CD4-positive, alpha-beta T cell (primary cell): Measurements from ENCODE around the gene KLF8. TPM values are rescaled to one million over a fixed set of nuclear protein-coding genes. Genes with fewer than 3 reads are reported as not detected.

Experiments used
- ATAC-seq: fragments of 200-7000 bp; cut with Tn5 transposase; one replicate; pipeline ENCODE4 v1.10.0; 2022; ENCODE audit warnings: mild to moderate bottlenecking; ENCODE audit not compliant: poor library complexity
- CTCF ChIA-PET: fragments of 350-600 bp; sonication (Branson Sonifier 250); formaldehyde crosslinking; loops from one replicate; lab custom pipeline; 2021; ENCODE audit warnings: antibody characterized with exemption, inconsistent platforms; lab: Charles Lee
- POLR2A ChIA-PET: fragments of 350-600 bp; sonication (Branson Sonifier 250); formaldehyde crosslinking; loops from one replicate; lab custom pipeline; 2021; ENCODE audit warnings: antibody characterized with exemption, inconsistent platforms; lab: Charles Lee
- DNase-seq, 14 experiments: peaks; one replicate each; pipeline ENCODE4 v3.0.0-alpha.2; 2013 to 2020; ENCODE audit warnings: mixed read lengths in 2 of 14
- H3K27ac ChIP-seq, 2 donors: one replicate each; pipeline versions ENCODE4 v1.5.1 to v1.7.0; 2013; ENCODE audit warnings: low read length in 2 of 2, low read depth in 1 of 2, mild to moderate bottlenecking in 1 of 2
- H3K27me3 ChIP-seq, 2 experiments: 1 replicate in 1 of 2; 2 replicates in 1 of 2; pipeline versions ENCODE4 v1.6.1 to v1.7.0; 2013; ENCODE audit warnings: low read length in 2 of 2, control low read depth in 1 of 2, mild to moderate bottlenecking in 1 of 2, moderate library complexity in 1 of 2; ENCODE audit not compliant: insufficient read depth in 2 of 2, control insufficient read depth in 1 of 2
- H3K36me3 ChIP-seq: one replicate; pipeline ENCODE4 v1.6.1; 2013; ENCODE audit warnings: low read length, control low read depth; ENCODE audit not compliant: insufficient read depth
- H3K4me1 ChIP-seq: one replicate; pipeline ENCODE4 v1.6.1; 2013; ENCODE audit warnings: low read length, control low read depth; ENCODE audit not compliant: insufficient read depth
- H3K4me3 ChIP-seq: one replicate; pipeline ENCODE4 v1.5.1; 2013; ENCODE audit warnings: mild to moderate bottlenecking, low read length, moderate library complexity
- H3K9me3 ChIP-seq, 2 experiments: 1 replicate in 1 of 2; 2 replicates in 1 of 2; pipeline versions ENCODE4 v1.6.1 to v1.7.0; 2013; ENCODE audit warnings: low read length in 2 of 2, mild to moderate bottlenecking in 2 of 2, control low read depth in 1 of 2, moderate library complexity in 1 of 2; ENCODE audit not compliant: control insufficient read depth in 1 of 2, insufficient read depth in 1 of 2
- H3K27ac Mint-ChIP-seq: one replicate; pipeline ENCODE4 v1.8.0; 2020; ENCODE audit warnings: mixed read lengths
- H3K27me3 Mint-ChIP-seq: one replicate; pipeline ENCODE4 v1.8.0; 2021; ENCODE audit warnings: mixed read lengths
- H3K36me3 Mint-ChIP-seq: one replicate; pipeline ENCODE4 v1.8.0; 2021; ENCODE audit warnings: low read depth, mixed read lengths
- H3K4me1 Mint-ChIP-seq: one replicate; pipeline ENCODE4 v1.8.0; 2021; ENCODE audit warnings: low read depth, mixed read lengths
- H3K4me3 Mint-ChIP-seq: one replicate; pipeline ENCODE4 v1.8.0; 2020; ENCODE audit warnings: mild to moderate bottlenecking, mixed read lengths
- H3K9me3 Mint-ChIP-seq: one replicate; pipeline ENCODE4 v1.8.0; 2020; ENCODE audit warnings: mixed read lengths
- CTCF ChIP-seq: fragments of 200-600 bp; IDR thresholded peaks from one replicate; pipeline ENCODE4 v1.8.0; 2022; ENCODE audit warnings: antibody characterized with exemption, mild to moderate bottlenecking
- intact Hi-C, 2 experiments: fragments of 100-400 bp; cut with DNase I in 1 of 2; cut with micrococcal nuclease in 1 of 2; formaldehyde crosslinking; loops; one replicate each; pipeline versions ENCODE4 v1.15.1 to v1.9.0; 2023 to 2025; cut with DNase I, micrococcal nuclease
- total RNA-seq, 174 experiments: library from RNA in 2 of 174; stranded (reverse) in 2 of 174; gene quantifications; one replicate each; pipeline ENCODE4 v1.2.3 and lab custom pipeline; 2021 to 2026

KLF8 gene
- total RNA-seq, 2 experiments from 2014 or later, result 5.6 to 6.2 TPM

- H3K27ac ChIP-seq, result no peak overlapping the region
- peaks cover 8% of the 10 kb centered on the region for H3K4me1 Mint-ChIP-seq
- no peaks in the 10 kb centered on the region for H3K27me3 Mint-ChIP-seq
- ATAC-seq (no peak), DNase-seq (no peak)
- H3K9me3 Mint-ChIP-seq, result no peaks in the 10 kb centered on the region
- no peaks in the 10 kb centered on the region for H3K27me3 ChIP-seq
- H3K4me3 Mint-ChIP-seq, result no peak overlapping the region
- H3K36me3 ChIP-seq, result no peaks in the 10 kb centered on the region
- CTCF ChIA-PET, result no interaction called here
- TF ChIP-seq CTCF, result no peak
- POLR2A ChIA-PET, result no interaction called here
- H3K4me1 ChIP-seq, result no peaks in the 10 kb centered on the region
- intact Hi-C loops, result loop anchor here in 1 of 2 experiments (10.0 kb wide), 1 partner anchor 1536 kb away; no protein-coding TSS in a partner anchor
- no peaks in the 10 kb centered on the region for H3K9me3 ChIP-seq
- H3K27ac Mint-ChIP-seq, result no peak overlapping the region
- H3K36me3 Mint-ChIP-seq, result no peaks in the 10 kb centered on the region
- no peak overlapping the region for H3K4me3 ChIP-seq
These were observed 46.5 kb downstream of the KLF8 start for GRCh38 chrX:56278692-56279091.

GRCh38 chrX:56279863-56280262 is 47.7 kb downstream of the KLF8 start:
- no peak for DNase-seq
- Histone ChIP-seq H3K27me3 (no peaks in the 10 kb centered on the region), H3K9me3 (no peaks in the 10 kb centered on the region), H3K36me3 (no peaks in the 10 kb centered on the region), H3K4me3 (no peak overlapping the region), H3K27ac (no peak overlapping the region), H3K4me1 (no peaks in the 10 kb centered on the region)
- ATAC-seq, result no peak
- no peaks in the 10 kb centered on the region for H3K27me3 Mint-ChIP-seq
- no peaks in the 10 kb centered on the region for H3K9me3 Mint-ChIP-seq
- ChIA-PET POLR2A (no interaction called here), CTCF (interaction anchor here (1.4 to 1.5 kb wide), 2 partner anchors 447 to 454 kb away, joined by 4 read pairs; no protein-coding TSS in a partner anchor)
- H3K4me3 Mint-ChIP-seq, result no peak overlapping the region
- intact Hi-C loops, result loop anchor here in 1 of 2 experiments (1.0 to 10.0 kb wide), 4 partner anchors 285 to 1535 kb away; partner anchors contain the start of gene UBQLN2
- TF ChIP-seq CTCF, result no peak
- H3K27ac Mint-ChIP-seq, result no peak overlapping the region
- peaks cover 8% of the 10 kb centered on the region for H3K4me1 Mint-ChIP-seq
- no peaks in the 10 kb centered on the region for H3K36me3 Mint-ChIP-seq

GRCh38 chrX:56281789-56282188 is 49.6 kb downstream of the KLF8 start:
- Mint-ChIP-seq H3K27ac (no peak overlapping the region), H3K36me3 (no peaks in the 10 kb centered on the region), H3K4me1 (peaks cover 8% of the 10 kb centered on the region), H3K4me3 (no peak overlapping the region), H3K9me3 (no peaks in the 10 kb centered on the region), H3K27me3 (no peaks in the 10 kb centered on the region)
- H3K9me3 ChIP-seq, result no peaks in the 10 kb centered on the region
- H3K27ac ChIP-seq, result no peak overlapping the region
- intact Hi-C loops, result loop anchor here (1.0 to 10.0 kb wide), 3 partner anchors 283 to 697 kb away; partner anchors contain the start of gene UBQLN2 (in 1 of the 2)
- peak in 7 of 14 experiments; percentile 2 to 66 (median 38) for DNase-seq
- CTCF ChIA-PET, result interaction anchor here (1.4 to 2.5 kb wide), 4 partner anchors 445 to 696 kb away, joined by 7 to 17 read pairs (median 11); partner anchors contain the start of gene NBDY
- no peaks in the 10 kb centered on the region for H3K27me3 ChIP-seq
- H3K4me3 ChIP-seq, result no peak overlapping the region
- POLR2A ChIA-PET, result interaction anchor here (0.7 to 1.7 kb wide), 3 partner anchors 445 to 476 kb away, joined by 3 to 7 read pairs (median 7); partner anchors contain the start of gene NBDY
- H3K4me1 ChIP-seq, result no peaks in the 10 kb centered on the region
- TF ChIP-seq CTCF, result peak; percentile 46
- H3K36me3 ChIP-seq, result no peaks in the 10 kb centered on the region
- ATAC-seq, result peak; percentile 67
